Measurements from ENCODE around the gene MTHFD1. TPM values are rescaled to one million over a fixed set of nuclear protein-coding genes. Genes with fewer than 3 reads are reported as not detected.

The MTHFD1 gene
- total RNA-seq, 1 donor from 2014 or later = 41.2 TPM

- DNase-seq = no peak
These were observed 107.1 kb downstream of the MTHFD1 start for GRCh38 chr14:64495252-64495651.

- DNase-seq = no peak
These were observed 108.6 kb downstream of the MTHFD1 start for GRCh38 chr14:64496764-64497163.

DNA sequence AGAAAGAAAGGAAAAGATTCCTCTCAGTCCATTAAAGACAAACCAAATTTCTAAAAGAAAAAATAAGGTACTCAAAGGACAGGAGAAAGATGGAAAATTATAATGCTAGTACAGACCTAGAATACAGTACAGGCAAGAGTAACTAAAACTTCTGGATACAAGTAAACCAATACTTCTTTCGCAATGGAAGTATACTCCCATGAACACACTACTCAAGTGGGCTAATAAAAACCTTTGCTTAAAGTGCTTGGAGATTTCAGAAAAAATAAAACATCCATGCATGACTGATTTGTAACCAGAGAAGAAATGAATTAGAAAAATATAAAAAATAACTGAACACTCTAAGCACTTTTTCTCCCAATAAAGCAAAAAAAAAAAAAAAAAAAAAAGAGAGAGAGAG lies 111.9 kb downstream of the MTHFD1 start:
- no peak for DNase-seq

GRCh38 chr14:64501411-64502171 lies 113.4 kb downstream of the MTHFD1 start:
- DNase-seq = no peak

DNA sequence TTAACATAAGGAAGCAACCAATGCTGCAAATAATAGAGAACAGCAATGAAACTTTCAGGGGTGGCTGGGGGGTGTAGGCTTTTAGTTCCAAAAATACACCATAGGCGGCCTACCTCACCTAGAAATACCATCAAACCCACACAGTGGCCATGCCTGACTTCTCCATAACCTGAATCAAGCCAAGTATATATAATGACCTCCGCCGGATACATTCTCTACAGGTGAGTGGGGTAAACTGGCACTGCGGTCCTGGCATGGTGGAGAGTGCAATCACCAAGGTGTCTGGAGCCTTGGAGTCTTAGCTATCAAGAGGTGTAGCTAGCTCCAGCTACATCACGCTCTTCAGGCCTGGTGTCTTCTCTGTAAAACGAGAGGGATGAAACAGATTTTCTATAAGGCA lies 114.3 kb downstream of the MTHFD1 start:
- no peak for DNase-seq

- DNase-seq = peak; percentile 59
These were observed 114.8 kb downstream of the MTHFD1 start for GRCh38 chr14:64502887-64503433.

GRCh38 chr14:64503434-64504309 lies 115.5 kb downstream of the MTHFD1 start, which contains the start of gene ZBTB25:
Gene ZBTB25 (minus strand): TSS chr14:64503838. CDS start chr14:64490533, 13,305 bp downstream.
- DNase-seq = peak; percentile 94

DNA sequence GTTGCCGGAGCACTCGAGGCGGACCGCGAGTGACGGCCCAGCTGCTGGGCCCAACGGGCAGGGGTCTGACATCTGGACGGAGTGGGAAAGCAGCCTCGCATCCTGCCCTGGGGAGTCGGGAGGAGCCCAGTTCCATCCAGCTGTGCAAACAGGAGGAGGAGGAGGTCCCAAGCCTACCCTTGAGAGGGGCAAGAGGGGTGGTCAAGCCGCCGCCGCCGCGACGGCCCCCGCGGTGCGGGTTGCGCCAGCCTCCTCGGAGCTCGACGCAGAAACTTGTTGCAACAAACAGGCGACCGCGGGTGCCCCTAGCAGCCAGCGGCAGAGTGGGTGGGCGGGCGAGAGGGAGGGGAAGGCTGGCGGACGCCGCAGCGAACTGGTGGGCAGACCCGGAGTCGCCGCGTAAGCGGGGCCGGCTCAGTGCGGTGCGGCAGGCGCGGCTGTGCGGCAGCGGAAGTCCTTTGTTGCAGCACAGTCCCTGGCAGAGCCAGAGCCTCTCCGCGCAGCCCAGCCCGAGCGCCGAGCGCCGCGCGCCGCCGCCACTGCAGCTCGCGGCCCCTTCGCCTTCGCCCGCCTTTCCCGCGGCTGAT lies 116.2 kb downstream of the MTHFD1 start, which contains the start of gene ZBTB1:
Gene ZBTB1, plus strand, starts transcription at position 461 of the 587 bp plus-strand sequence. CDS start 16,735 bp downstream, outside the sequence.
- peak; percentile 82 for DNase-seq

GRCh38 chr14:64504897-64505794 lies 117.0 kb downstream of the MTHFD1 start:
- DNase-seq = peak; percentile 92

DNA sequence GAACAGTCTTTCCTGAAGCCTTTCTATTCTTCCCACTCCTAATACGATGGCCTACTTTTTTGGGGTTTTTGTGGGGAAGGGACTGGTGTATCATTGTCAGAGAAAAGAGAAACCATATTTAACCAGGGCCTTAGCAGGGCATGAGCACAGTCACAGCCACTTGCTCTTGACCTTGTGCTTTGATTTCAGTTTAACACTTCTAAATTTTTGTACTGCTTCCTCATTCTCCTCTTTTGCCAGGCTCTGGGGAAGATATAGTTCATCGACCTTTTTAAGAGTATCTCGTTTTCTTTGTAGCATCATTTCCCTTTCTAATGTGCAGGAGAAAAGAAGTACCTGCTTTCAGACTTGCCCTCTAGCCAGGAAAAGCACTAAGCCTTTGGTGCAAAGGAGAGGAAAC lies 118.6 kb downstream of the MTHFD1 start:
- DNase-seq = no peak

DNA sequence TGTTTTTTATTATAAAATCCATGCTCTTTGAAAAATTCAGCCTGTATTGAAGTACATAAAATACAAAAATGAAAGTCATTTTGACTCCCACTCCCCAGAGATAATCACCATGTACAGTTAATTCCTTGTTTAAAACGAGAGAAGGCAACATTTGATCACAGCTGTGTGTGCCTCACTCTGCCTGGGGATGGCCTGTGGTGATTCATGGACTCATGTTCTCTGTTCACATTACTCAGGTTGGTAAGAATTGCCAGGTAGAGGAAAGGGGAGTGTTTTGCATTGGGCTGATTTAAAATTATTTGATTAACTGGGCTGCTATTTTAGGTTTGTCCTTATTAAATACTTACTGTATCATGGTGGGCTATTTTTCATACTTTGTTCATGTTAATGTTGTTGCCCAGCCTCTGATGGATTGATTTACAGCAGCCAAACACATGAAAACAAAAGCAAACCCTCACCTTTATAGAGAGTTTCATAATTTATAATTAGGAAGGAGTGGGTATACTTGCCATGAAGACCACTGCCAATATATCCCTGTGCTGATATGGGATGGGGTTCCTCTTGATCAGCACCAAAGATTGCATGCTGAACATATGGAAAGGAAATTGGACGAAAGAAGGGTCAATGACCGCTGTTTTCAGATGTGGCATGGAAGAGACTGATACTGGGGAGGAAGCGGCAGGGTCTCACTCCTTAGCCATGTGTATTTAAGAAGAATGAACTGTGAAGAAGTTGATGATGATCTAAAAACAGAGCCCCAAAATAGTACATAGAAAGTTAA lies 119.4 kb downstream of the MTHFD1 start:
- no peak for DNase-seq

DNA sequence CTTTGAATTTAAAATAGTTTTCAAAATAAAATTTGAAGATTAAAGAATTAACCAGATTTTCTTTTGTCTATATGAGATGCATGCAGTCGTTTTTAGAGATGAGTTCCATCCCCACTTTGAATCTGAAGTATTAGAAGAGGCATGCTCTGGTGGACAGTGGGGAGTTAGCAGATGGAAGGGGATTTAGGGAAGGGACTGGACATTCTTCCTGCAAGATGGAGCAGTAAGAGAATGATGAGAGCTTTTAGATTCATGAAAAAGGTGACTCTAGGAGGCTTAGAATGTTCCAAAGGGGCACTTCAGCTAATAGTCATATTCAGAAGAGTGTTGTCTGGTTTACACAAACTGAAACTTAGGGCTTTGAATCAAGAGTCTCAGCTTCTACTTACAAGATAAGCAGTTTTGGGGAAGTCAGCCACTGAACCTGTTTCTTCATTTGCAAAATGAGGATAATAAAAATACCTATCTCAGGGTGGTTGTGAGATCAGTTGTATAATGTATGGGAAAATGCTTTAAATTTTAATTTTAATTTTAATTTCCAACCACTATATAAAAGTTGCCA lies 120.1 kb downstream of the MTHFD1 start:
- no peak for DNase-seq

GRCh38 chr14:64509036-64509435 lies 120.9 kb downstream of the MTHFD1 start:
- no peak for DNase-seq

Small RNA genes lying within 50 kb of the gene (small RNA-seq; reads per million reads assigned to genes)
- not detected for gene AL161756.2 (ENCODE audit: low replicate concordance)

Other genes starting within 250 kb of the MTHFD1 start
- gene ESR2, start 94.0 kb upstream of the MTHFD1 start, total RNA-seq = 1.5 TPM
- gene AKAP5, start 77.1 kb downstream of the MTHFD1 start, total RNA-seq = 1.3 TPM
- gene ZBTB25, start 115.5 kb downstream of the MTHFD1 start, total RNA-seq = 8.8 TPM
- gene ZBTB1, start 116.4 kb downstream of the MTHFD1 start, total RNA-seq = 58.3 TPM
- 19.7 TPM for gene HSPA2, start 152.4 kb downstream of the MTHFD1 start, total RNA-seq
- 0.89 TPM for gene PPP1R36, start 161.6 kb downstream of the MTHFD1 start, total RNA-seq